WI38 (cell line): ENCODE results near the gene RIN1.

Experiments
- H3K4me3 ChIP-seq: 2 replicates; pipeline ENCODE4 v1.5.1; 2011; ENCODE audit warnings: low read depth, mild to moderate bottlenecking, control low read depth, low read length
- TF ChIP-seq, protein P1 (sequence below): IDR thresholded peaks from 2 replicates; pipeline ENCODE4 v1.5.1; 2012; ENCODE audit warnings: low read depth, mild to moderate bottlenecking, control low read depth, low read length

RIN1 gene

GRCh38 chr11:66335531-66336233 lies 552 bp downstream of the RIN1 start:
- TF ChIP-seq, protein P1, sequence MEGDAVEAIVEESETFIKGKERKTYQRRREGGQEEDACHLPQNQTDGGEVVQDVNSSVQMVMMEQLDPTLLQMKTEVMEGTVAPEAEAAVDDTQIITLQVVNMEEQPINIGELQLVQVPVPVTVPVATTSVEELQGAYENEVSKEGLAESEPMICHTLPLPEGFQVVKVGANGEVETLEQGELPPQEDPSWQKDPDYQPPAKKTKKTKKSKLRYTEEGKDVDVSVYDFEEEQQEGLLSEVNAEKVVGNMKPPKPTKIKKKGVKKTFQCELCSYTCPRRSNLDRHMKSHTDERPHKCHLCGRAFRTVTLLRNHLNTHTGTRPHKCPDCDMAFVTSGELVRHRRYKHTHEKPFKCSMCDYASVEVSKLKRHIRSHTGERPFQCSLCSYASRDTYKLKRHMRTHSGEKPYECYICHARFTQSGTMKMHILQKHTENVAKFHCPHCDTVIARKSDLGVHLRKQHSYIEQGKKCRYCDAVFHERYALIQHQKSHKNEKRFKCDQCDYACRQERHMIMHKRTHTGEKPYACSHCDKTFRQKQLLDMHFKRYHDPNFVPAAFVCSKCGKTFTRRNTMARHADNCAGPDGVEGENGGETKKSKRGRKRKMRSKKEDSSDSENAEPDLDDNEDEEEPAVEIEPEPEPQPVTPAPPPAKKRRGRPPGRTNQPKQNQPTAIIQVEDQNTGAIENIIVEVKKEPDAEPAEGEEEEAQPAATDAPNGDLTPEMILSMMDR: no peak
- H3K4me3 ChIP-seq: peak overlapping the region; percentile 87

- TF ChIP-seq, protein P1: no peak
- H3K4me3 ChIP-seq: peak overlapping the region; percentile 87
These were observed 1.4 kb downstream of the RIN1 start for GRCh38 chr11:66334605-66335442.

GRCh38 chr11:66333896-66334604 lies 2.2 kb downstream of the RIN1 start:
- no peak overlapping the region for H3K4me3 ChIP-seq
- TF ChIP-seq, protein P1: no peak

DNA sequence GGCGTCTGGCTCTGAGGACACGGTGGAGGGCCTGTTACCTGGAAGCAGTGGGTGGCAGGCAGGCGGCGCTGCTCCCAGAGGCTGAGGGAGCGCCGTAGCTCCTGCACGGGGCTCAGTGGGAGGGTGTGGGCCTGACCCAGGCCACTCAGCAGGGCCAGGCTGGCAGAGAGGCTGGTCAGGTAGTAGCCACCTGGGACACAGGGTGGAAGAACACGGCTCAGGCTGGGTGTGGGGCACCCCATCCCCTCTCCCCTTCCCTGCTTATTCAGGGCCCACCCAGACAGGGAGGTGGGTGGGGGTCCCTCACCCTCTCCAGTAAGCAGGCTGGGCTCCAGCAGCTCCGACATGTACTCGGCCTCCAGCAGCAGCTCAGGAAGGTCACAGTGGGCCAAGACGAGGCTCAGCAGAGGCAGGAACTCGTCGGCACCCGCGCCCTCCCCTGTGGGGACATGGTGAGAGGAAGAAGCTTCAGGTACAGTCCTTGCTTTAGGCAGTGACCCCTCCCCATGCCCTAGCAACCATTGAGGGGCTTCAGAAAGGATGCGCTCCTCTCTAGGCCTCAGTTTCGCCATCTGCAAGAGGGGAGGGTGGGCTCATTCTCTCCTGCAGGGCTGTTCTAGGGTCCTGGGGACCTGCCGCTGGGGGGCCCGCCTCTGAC lies 2.9 kb downstream of the RIN1 start:
- TF ChIP-seq, protein P1: no peak
- H3K4me3 ChIP-seq: no peak overlapping the region

- TF ChIP-seq, protein P1: no peak
- no peak overlapping the region for H3K4me3 ChIP-seq
These were observed 3.6 kb downstream of the RIN1 start for GRCh38 chr11:66332371-66333219.

GRCh38 chr11:66331542-66332370 lies 4.5 kb downstream of the RIN1 start:
- no peak overlapping the region for H3K4me3 ChIP-seq
- TF ChIP-seq, protein P1: no peak
